KOPT-K1 (cell line): ENCODE results near the gene TTC7B.

Experiments
- H3K27ac ChIP-seq: fragments of 200-600 bp; sonication (generic); 2 replicates; pipeline ENCODE4 v1.5.1; 2016; ENCODE audit warnings: antibody characterized with exemption, mild to moderate bottlenecking, low read depth, low read length; ENCODE audit not compliant: poor library complexity, severe bottlenecking
- H3K36me3 ChIP-seq: fragments of 200-600 bp; sonication (generic); 2 replicates; pipeline ENCODE4 v1.5.1; 2017; ENCODE audit warnings: antibody characterized with exemption, mild to moderate bottlenecking, low read length, moderate library complexity; ENCODE audit not compliant: insufficient read depth
- H3K9me3 ChIP-seq: fragments of 200-600 bp; sonication (generic); 2 replicates; pipeline ENCODE4 v1.5.1; 2017; ENCODE audit warnings: antibody characterized with exemption, low read length, mild to moderate bottlenecking; ENCODE audit not compliant: insufficient read depth, poor library complexity, severe bottlenecking

TTC7B gene

DNA sequence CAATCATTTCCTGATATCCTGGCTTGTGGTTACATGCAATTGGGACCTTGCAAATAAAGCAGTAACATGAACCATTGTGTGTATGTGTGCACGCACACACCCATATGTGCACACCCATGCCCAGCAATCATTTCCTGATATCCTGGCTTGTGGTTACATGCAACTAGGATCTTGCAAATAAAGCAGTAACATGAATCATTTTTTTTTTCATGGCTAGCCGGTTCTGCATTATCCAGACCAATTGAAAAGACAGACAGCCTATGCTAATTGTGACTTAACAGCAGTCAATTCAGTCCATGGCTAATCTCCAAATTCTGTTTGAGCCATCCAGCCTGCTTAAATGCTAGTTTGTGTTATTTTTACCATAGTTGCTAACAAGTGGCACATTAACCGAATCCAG lies 134.3 kb downstream of the TTC7B start:
- no peaks in the 10 kb centered on the region for H3K9me3 ChIP-seq
- H3K27ac ChIP-seq, result no peak overlapping the region
- no peaks in the 10 kb centered on the region for H3K36me3 ChIP-seq

DNA sequence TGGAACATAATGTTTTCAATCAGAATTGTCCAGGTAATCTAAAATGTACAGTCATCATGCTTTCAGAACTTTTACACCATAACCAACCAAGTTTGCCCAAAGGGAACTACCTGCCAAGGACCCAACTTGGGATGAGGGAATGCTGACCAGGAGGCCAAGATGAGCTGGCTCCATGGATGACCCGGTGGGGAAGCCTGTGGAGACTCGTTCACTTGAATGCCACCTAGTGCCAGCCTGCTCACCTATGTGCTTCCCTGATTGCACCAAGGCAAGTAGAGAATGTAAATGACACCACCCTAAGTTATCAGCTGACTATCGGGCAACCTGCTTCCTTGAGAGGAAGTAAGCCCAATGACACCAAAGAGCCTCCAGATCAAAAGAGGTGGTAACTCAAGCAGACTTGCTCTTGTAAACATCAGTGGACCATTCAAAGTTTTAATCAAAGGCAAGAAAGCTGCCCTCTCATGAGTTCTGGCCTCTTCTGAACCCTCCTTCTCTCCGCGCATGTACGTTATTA lies 137.3 kb downstream of the TTC7B start:
- no peak overlapping the region for H3K27ac ChIP-seq

DNA sequence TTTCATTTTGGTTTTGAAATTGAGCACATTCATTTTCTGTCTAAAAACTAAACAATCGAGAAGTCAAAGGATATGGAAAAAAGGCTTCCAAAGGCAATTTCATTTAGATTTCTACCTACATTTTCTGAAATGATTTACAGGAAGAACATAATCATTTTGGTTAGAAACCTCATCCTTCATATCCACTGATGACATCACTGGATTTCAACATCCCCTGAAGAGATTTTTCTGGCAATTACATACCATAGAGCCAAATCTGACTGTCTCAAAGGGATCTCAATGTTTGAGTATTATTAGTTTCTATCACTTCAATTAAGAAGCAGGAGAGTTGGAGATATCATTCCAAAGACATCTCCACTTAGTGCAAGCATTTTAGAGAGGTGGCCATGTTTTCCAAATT lies 137.8 kb downstream of the TTC7B start:
- H3K27ac ChIP-seq, result no peak overlapping the region
- H3K9me3 ChIP-seq, result no peaks in the 10 kb centered on the region
- no peaks in the 10 kb centered on the region for H3K36me3 ChIP-seq

More for the DNA sequence above, 137.3 kb downstream of the TTC7B start:
- H3K36me3 ChIP-seq, result no peaks in the 10 kb centered on the region
- H3K9me3 ChIP-seq, result no peaks in the 10 kb centered on the region

DNA sequence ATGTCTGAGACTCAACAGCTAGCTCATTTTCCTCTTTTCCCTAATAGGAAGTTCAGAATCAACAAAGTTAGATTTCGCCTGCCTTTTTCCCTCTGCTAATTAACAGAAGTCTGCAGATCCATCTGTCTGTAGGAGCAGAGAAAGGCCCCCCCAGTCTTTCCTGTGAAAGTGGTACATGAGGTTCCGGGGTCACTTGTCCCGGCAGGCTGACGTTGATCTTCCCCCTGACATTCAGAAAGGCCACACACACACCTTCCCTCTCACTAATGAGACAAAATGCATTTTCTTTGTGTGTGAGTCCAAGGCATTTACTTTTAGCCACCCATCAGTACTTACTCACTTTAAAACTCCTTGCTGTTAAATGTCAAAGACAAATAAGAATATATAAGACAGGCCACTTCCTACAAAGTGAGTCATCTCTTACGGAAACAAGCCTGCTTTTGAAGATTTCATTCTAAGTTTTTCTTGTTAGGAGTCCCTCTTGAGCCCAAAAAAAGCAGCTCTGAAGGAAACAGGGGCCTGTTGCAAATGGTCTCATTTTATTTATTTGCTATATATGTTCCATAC lies 138.7 kb downstream of the TTC7B start:
- H3K27ac ChIP-seq, result no peak overlapping the region
- no peaks in the 10 kb centered on the region for H3K36me3 ChIP-seq
- H3K9me3 ChIP-seq, result no peaks in the 10 kb centered on the region

DNA sequence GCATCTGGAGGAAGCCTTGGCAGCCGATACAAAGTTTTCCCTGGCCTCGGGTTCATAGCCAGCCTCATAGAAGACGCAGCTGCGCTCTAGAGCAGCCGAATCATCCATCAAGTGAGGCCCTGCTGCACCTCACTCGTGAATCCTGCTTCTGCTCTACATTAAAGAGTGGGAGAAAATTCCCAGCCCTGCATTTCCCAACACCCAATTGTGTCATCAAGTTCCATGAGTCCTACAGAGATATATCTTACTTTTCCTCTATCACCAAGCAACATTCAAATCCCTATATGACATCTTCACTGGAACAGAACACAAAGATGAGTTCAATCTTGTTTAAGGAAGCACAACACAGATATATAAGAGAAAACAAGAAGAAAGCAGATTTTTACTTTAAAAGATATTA lies 139.3 kb downstream of the TTC7B start:
- Histone ChIP-seq H3K27ac (no peak overlapping the region), H3K9me3 (no peaks in the 10 kb centered on the region), H3K36me3 (no peaks in the 10 kb centered on the region)

DNA sequence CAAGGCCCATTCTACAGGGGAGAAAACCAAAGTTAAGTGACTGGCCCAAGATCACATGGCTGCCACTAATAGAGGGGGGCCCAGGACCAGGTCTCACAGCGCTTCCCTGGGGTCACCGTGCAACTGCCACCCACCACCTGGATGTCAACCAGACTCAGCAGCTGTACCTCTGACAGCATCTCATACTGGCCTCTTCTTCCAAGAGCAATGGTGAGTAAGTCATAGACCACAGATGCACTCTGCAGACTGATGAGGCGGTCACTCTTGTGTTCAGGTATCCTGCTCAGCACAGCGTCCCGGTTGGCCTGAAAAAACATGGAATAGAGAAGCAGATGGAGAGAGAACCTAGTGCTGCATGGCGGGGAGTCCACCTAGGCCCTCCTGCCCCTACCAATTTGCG lies 139.9 kb downstream of the TTC7B start:
- no peaks in the 10 kb centered on the region for H3K9me3 ChIP-seq
- H3K36me3 ChIP-seq, result no peaks in the 10 kb centered on the region
- H3K27ac ChIP-seq, result no peak overlapping the region

DNA sequence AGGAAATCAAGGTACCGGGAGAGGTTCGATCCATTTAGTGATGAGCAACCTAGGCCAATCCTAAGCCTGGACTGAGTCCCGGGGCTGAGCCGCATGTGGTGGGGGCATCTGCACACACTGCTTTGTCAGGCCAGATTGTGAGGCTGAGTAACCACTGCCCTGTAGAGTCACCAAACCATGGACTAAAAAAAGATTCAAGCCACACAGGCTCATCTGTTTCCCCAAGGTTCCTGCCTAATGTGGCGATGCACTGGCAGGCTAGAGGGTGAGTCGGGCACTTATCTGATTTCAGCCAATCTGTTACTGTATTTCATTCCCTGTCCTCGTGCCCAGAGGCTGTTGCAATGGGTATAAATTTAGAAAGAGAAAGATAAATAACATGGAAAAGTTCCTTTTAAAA lies 140.8 kb downstream of the TTC7B start:
- H3K36me3 ChIP-seq, result no peaks in the 10 kb centered on the region
- no peaks in the 10 kb centered on the region for H3K9me3 ChIP-seq
- H3K27ac ChIP-seq, result no peak overlapping the region

DNA sequence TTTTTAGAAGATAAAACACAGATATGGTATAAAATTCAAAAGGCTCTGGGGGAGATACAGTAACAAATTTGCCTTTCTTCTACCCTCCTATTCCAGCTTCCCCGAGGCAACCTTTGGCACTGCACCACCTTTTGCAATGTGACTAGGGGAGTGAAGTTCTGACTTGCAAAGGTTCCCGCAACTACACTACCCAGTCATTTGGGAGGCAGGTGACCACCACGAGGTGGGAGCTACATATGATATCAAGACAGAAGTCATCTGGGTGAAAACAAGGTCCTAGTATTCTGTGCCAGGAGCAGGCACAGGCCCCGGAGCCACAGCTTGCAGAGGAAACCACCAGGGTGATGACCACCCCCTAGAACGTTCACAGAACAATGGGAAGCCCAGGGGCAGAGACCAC lies 141.5 kb downstream of the TTC7B start:
- Histone ChIP-seq H3K27ac (no peak overlapping the region), H3K9me3 (peaks cover 4% of the 10 kb centered on the region), H3K36me3 (no peaks in the 10 kb centered on the region)

DNA sequence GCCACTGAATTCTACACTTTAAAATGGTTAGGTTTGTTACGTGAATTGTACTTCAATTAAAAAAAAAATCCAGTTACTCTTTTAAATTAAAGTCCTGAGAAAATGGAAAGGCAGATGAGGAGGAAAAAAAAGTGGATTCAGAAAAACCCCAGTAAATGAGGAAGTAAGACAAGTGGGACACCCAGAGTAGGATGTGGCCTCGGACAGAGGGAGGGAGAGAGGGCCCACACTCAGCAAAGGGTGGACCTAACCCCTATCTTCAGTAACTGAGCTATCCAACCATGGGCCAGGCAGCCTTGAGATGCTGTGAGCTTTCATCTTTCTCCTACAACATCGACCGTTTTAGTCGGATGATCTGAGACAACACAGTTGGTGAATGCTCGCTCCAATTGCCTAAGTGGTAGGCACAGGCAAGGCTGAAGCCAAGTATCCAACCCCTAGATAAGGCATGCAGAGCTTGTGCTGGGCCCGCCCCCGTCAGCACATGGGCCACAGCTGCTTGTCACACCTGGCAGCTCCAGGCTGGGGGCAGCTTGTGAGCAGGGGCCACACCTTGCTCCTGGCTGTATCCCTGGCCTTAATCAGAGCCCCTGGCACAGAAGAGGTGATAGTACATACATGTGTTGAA lies 142.1 kb downstream of the TTC7B start:
- H3K36me3 ChIP-seq, result no peaks in the 10 kb centered on the region
- H3K27ac ChIP-seq, result no peak overlapping the region
- peaks cover 7% of the 10 kb centered on the region for H3K9me3 ChIP-seq

DNA sequence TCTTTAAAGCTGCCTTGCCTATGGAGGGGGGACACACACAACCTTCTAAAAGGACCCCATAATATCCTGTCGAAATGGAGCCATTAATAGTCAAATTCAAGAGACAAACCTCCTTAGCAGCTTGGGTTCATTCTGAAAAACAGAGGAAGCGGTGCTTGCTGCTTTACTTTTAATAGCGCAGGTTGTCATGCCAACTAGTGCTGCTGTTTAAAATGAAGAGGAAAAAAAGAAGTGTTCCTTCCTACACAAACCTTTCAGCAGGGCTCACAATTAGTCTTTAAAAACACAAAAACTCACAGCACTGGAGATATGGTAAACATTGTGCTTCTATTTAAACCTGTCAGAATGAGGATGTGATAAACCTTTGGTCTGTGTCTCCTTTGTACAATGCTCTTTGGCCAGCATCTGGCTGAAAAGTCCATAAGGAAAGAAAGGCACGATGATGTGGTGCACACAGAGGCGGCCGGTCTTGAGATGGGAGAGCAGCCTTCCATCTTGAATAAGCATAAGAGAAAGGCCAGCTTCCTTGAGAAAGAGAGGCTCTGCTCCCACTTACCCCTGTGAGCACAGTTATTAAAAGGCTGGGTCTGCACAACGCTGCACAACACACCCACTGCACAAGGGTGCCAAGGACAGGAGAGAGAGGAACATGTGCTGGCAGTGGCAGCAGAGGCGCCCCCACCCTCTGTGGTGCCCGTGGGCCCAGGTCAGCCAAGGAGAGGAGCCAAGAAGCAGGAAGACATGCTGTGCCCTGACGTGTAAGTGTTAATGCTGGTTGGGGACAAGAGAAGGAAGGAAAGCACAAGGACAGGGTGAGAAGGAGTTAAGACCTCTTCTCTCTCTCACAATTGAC lies 144.6 kb downstream of the TTC7B start:
- no peaks in the 10 kb centered on the region for H3K36me3 ChIP-seq
- no peak overlapping the region for H3K27ac ChIP-seq
- H3K9me3 ChIP-seq, result peaks cover 12% of the 10 kb centered on the region

DNA sequence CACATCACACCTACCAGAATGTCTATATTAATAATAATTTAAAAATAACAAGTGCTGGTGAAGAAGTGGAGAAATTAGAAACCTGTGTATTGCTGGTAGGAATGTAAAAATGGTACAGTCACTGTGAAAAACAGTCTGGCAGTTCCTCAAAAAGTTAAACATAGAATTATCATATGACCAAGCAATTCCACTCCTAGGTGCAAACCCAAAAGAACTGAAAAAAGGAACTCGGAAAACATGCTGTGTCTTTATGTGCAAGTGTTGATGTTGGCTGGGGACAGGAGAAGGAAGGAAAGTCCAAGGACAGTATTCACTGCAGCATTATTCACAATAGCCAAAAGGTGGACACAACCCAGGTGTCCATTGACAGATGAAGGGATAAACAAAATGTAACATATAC lies 146.5 kb downstream of the TTC7B start:
- Histone ChIP-seq H3K27ac (no peak overlapping the region), H3K36me3 (no peaks in the 10 kb centered on the region), H3K9me3 (peaks cover 12% of the 10 kb centered on the region)

DNA sequence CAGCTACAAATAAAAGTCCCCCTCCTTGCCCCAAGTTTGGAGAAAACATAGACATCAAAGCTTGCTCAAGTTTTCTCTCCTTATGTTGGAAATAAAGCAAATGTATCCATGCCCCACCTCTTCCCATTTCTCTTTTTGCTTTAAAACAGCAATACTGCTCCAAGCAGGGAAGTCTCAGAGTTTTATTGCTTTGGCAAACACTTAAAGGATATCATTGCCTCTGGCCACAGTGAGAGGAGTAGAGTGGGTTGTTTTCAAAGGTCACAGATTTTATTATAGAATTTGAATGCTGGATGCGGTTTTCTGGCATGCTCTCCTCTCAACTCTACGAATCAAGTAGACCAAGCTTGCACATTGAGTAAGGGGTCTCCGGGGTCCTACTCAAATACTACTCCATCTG lies 149.7 kb downstream of the TTC7B start:
- Histone ChIP-seq H3K27ac (no peak overlapping the region), H3K36me3 (no peaks in the 10 kb centered on the region), H3K9me3 (peaks cover 12% of the 10 kb centered on the region)

DNA sequence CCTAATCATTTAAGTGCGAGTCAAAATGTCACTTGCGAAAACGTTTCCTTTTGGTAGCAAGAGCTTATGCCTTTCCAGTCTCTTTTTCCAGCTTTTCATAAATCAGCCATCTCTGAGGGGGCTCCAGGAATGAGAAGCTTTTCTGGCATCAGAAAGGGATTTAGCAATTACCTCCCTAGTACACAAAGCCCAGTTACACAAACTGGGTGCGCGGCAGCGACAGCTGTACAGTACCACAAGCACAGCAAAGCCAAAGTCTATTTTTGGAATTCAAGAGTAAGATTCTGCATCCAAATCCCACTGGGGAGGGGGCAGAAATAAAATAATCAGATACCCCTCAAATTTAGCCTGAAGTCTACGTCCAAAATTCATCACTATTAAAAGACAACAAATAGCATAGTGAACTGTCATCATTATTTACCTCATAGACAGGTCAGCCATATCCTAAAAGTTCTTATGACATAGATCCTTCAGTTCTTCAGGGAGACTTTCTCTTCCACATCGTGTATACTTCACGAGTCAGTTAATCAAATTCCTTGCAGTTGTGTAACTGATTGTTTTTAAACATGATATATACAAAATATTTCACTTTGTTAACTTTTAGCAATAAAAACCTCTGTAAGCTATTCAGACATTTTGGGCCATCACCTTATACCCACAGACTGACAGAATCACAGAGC lies 150.8 kb downstream of the TTC7B start:
- Histone ChIP-seq H3K9me3 (peaks cover 12% of the 10 kb centered on the region), H3K27ac (no peak overlapping the region), H3K36me3 (no peaks in the 10 kb centered on the region)

DNA sequence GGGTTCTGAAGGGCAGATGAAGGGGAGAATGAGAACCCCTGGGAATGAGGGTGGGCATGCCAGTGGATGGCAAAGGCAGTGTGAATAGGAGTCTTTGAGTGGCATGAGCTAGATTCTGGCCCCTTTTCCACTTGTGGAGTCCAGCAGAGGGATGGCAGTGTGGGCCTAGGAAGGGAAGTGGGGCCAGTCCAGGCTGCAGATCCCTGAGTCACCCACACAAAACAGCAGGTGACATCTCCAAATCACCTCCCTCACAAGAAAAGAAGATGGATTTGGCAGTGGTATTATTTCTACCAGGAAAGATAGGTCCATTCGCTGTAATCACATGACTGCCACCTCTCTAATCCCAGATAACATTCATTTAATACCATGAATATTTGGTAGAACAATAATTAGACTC lies 151.3 kb downstream of the TTC7B start:
- H3K36me3 ChIP-seq, result no peaks in the 10 kb centered on the region
- no peak overlapping the region for H3K27ac ChIP-seq
- peaks cover 10% of the 10 kb centered on the region for H3K9me3 ChIP-seq

DNA sequence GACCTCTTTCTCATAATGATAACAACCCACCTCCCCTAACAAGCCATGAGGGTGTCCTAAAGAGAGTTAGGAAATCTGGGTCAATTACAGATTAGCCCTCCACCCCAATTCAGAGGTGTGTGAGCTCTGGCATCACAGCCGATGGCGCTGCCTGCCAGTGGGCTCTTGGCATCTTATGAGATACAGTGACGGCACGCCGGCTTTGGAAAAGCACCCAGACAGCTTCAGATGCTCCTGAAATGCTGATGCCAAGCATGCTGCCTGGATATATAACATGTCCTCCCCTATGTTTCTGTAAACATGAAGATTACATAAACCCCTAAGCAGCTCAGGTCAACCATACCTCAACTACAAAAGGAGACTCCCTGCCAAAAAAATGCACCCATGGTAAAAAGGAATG lies 152.6 kb downstream of the TTC7B start:
- Histone ChIP-seq H3K27ac (no peak overlapping the region), H3K36me3 (no peaks in the 10 kb centered on the region), H3K9me3 (no peaks in the 10 kb centered on the region)
